Common myeloid progenitor, CD34-positive (primary cell): ENCODE data around the gene PTPRQ.
"Not testable (repeated sequence)": the region's sequence is repeated elsewhere in the genome, so short reads cannot be mapped to it uniquely, and the experiment has no call there.

Experiments
- CTCF ChIA-PET: fragments of 350-600 bp; sonication (Branson Sonifier 250); formaldehyde crosslinking; loops from one replicate; lab custom pipeline; 2021; ENCODE audit warnings: antibody characterized with exemption; lab: Charles Lee
- POLR2A ChIA-PET: fragments of 350-600 bp; sonication (Branson Sonifier 250); formaldehyde crosslinking; loops from one replicate; lab custom pipeline; 2021; ENCODE audit warnings: antibody characterized with exemption; lab: Charles Lee
- DNase-seq, 3 donors: peaks; one replicate each; pipeline versions ENCODE4 v3.0.0 to v3.0.0-alpha.2; 2013
- H3K27ac ChIP-seq, 2 experiments: 1 replicate in 1 of 2; 2 replicates in 1 of 2; pipeline ENCODE4 v1.7.0; 2013; ENCODE audit warnings: inconsistent platforms in 2 of 2, low read length in 2 of 2, mild to moderate bottlenecking in 2 of 2, low read depth in 1 of 2, moderate library complexity in 1 of 2; ENCODE audit not compliant: severe bottlenecking in 2 of 2, insufficient read depth in 1 of 2, poor library complexity in 1 of 2
- H3K27me3 ChIP-seq, 5 experiments: replicated peaks in 2 of 5; 1 replicate in 3 of 5; 2 replicates in 2 of 5; pipeline versions ENCODE4 v1.6.1 to v1.7.0; 2013; ENCODE audit warnings: low read length in 4 of 5, mild to moderate bottlenecking in 2 of 5, moderate library complexity in 2 of 5, inconsistent platforms in 1 of 5; ENCODE audit not compliant: insufficient read depth in 5 of 5, control insufficient read depth in 4 of 5
- H3K36me3 ChIP-seq, 4 experiments: 1 replicate in 2 of 4; 2 replicates in 2 of 4; pipeline versions ENCODE4 v1.6.1 to v1.7.0; 2013; ENCODE audit warnings: low read length in 3 of 4, control low read depth in 1 of 4, mild to moderate bottlenecking in 1 of 4; ENCODE audit not compliant: control insufficient read depth in 4 of 4, insufficient read depth in 4 of 4
- H3K4me1 ChIP-seq, 4 experiments: 1 replicate in 3 of 4; 2 replicates in 1 of 4; pipeline versions ENCODE4 v1.6.1 to v1.7.1; 2013; ENCODE audit warnings: low read length in 3 of 4, mild to moderate bottlenecking in 3 of 4, control low read depth in 1 of 4, inconsistent platforms in 1 of 4, moderate library complexity in 1 of 4; ENCODE audit not compliant: control insufficient read depth in 4 of 4, insufficient read depth in 4 of 4; ENCODE audit errors: control extremely low read depth in 1 of 4
- H3K4me3 ChIP-seq, 7 experiments: 1 replicate in 4 of 7; 2 replicates in 3 of 7; pipeline versions ENCODE4 v1.5.1 to v1.7.0; 2013; ENCODE audit warnings: mild to moderate bottlenecking in 7 of 7, low read length in 6 of 7, moderate library complexity in 6 of 7, inconsistent platforms in 2 of 7, low read depth in 2 of 7, control low read depth in 1 of 7; ENCODE audit not compliant: insufficient read depth in 4 of 7, control insufficient read depth in 1 of 7; ENCODE audit errors: extremely low read depth in 1 of 7
- H3K9me3 ChIP-seq, 5 experiments: 1 replicate in 4 of 5; 2 replicates in 1 of 5; pipeline versions ENCODE4 v1.6.1 to v1.7.1; 2013; ENCODE audit warnings: low read length in 4 of 5, mild to moderate bottlenecking in 2 of 5, inconsistent platforms in 1 of 5, low read depth in 1 of 5, moderate library complexity in 1 of 5; ENCODE audit not compliant: control insufficient read depth in 4 of 5, insufficient read depth in 2 of 5; ENCODE audit errors: control extremely low read depth in 1 of 5
- WGBS: methylation state at CpG from one replicate; pipeline ENCODE4 v1.1.5; 2013; ENCODE audit not compliant: insufficient coverage; 5-methylcytosine and 5-hydroxymethylcytosine counted together

Gene PTPRQ

GRCh38 chr12:80470403-80470802 lies 26.4 kb downstream of the PTPRQ start:
- H3K9me3 ChIP-seq = no peaks in the 10 kb centered on the region
- no peak overlapping the region for H3K4me3 ChIP-seq
- ChIA-PET POLR2A (no interaction called here), CTCF (no interaction called here)
- no CpG with 5 or more reads among the region's 1 CpG for WGBS
- no peaks in the 10 kb centered on the region for H3K27me3 ChIP-seq
- no peak overlapping the region for H3K27ac ChIP-seq
- H3K36me3 ChIP-seq = no peaks in the 10 kb centered on the region
- no peaks in the 10 kb centered on the region for H3K4me1 ChIP-seq
- DNase-seq = no peak

GRCh38 chr12:80472236-80472635 lies 28.2 kb downstream of the PTPRQ start:
- H3K4me3 ChIP-seq = no peak overlapping the region
- no peak for DNase-seq
- no peaks in the 10 kb centered on the region for H3K36me3 ChIP-seq
- no peaks in the 10 kb centered on the region for H3K9me3 ChIP-seq
- no peak overlapping the region for H3K27ac ChIP-seq
- no peaks in the 10 kb centered on the region for H3K4me1 ChIP-seq
- POLR2A ChIA-PET = no interaction called here
- H3K27me3 ChIP-seq = no peaks in the 10 kb centered on the region
- CTCF ChIA-PET = no interaction called here

- WGBS = no CpG with 5 or more reads among the region's 4 CpGs
- POLR2A ChIA-PET = no interaction called here
- H3K36me3 ChIP-seq = no peaks in the 10 kb centered on the region
- no peaks in the 10 kb centered on the region for H3K4me1 ChIP-seq
- no peak overlapping the region for H3K27ac ChIP-seq
- DNase-seq = peak; percentile 47 to 73 (median 63)
- H3K27me3 ChIP-seq = no peaks in the 10 kb centered on the region
- H3K4me3 ChIP-seq = no peak overlapping the region
- CTCF ChIA-PET = no interaction called here
- H3K9me3 ChIP-seq = no peaks in the 10 kb centered on the region
Measured at GRCh38 chr12:80472911-80473500, 29.0 kb downstream of the PTPRQ start.

- H3K27me3 ChIP-seq, H3K4me3 ChIP-seq, H3K4me1 ChIP-seq, H3K9me3 ChIP-seq, CTCF ChIA-PET, H3K27ac ChIP-seq, H3K36me3 ChIP-seq, DNase-seq: not testable (repeated sequence)
- POLR2A ChIA-PET = interaction anchor here (0.7 kb wide), 1 partner anchor 36 kb away, joined by 4 read pairs; no protein-coding TSS in a partner anchor
- WGBS = 98% methylated on average over 17 of the region's 31 CpGs
Measured at GRCh38 chr12:80477521-80478145, 33.6 kb downstream of the PTPRQ start.

- DNase-seq = no peak
- POLR2A ChIA-PET = interaction anchor here (0.7 kb wide), 1 partner anchor 157 kb away, joined by 5 read pairs; no protein-coding TSS in a partner anchor
- Histone ChIP-seq H3K27me3 (no peaks in the 10 kb centered on the region), H3K4me3 (no peak overlapping the region), H3K27ac (no peak overlapping the region), H3K9me3 (no peaks in the 10 kb centered on the region), H3K36me3 (no peaks in the 10 kb centered on the region), H3K4me1 (no peaks in the 10 kb centered on the region)
- CTCF ChIA-PET = no interaction called here
- 100% methylated on average over 1 of the region's 2 CpGs for WGBS
Measured at GRCh38 chr12:80484746-80485145, 40.7 kb downstream of the PTPRQ start.

- Histone ChIP-seq H3K27me3 (no peaks in the 10 kb centered on the region), H3K9me3 (no peaks in the 10 kb centered on the region), H3K4me1 (no peaks in the 10 kb centered on the region), H3K36me3 (no peaks in the 10 kb centered on the region), H3K4me3 (no peak overlapping the region), H3K27ac (no peak overlapping the region)
- DNase-seq = no peak
- 94% methylated on average over 5 of the region's 5 CpGs for WGBS
- POLR2A ChIA-PET = no interaction called here
- CTCF ChIA-PET = no interaction called here
Measured at GRCh38 chr12:80485222-80485987, 41.4 kb downstream of the PTPRQ start.

GRCh38 chr12:80490329-80490728 lies 46.3 kb downstream of the PTPRQ start:
- Histone ChIP-seq H3K9me3 (no peaks in the 10 kb centered on the region), H3K4me1 (no peaks in the 10 kb centered on the region), H3K27ac (no peak overlapping the region), H3K27me3 (no peaks in the 10 kb centered on the region), H3K36me3 (no peaks in the 10 kb centered on the region), H3K4me3 (no peak overlapping the region)
- WGBS = 80% methylated on average over 2 of the region's 2 CpGs
- CTCF ChIA-PET = no interaction called here
- POLR2A ChIA-PET = no interaction called here
- DNase-seq = no peak
